GM18870 (cell line): ENCODE measurements around the gene PPP1R7.
"Not testable (repeated sequence)": the region's sequence is repeated elsewhere in the genome, so short reads cannot be mapped to it uniquely, and the experiment has no call there.

Experiments used
- ATAC-seq: cut with Tn5 transposase; IDR thresholded peaks from one replicate; pipeline ENCODE4 v1.9.1; 2021; ENCODE audit warnings: moderate library complexity; ENCODE audit not compliant: unreplicated experiment

Gene PPP1R7

GRCh38 chr2:241149925-241150659 is at the start of gene PPP1R7:
Gene PPP1R7, plus strand, starts transcription at chr2:241150467. Its CDS starts 29 bp downstream, at chr2:241150496.
- ATAC-seq, result peak; percentile 65

GRCh38 chr2:241102239-241102803 is 47.9 kb upstream of the PPP1R7 start, which contains the start of gene MTERF4:
Gene MTERF4, minus strand, starts transcription at chr2:241102287. Its CDS starts 14 bp downstream, at chr2:241102273.
- peak; percentile 67 for ATAC-seq

GRCh38 chr2:241103176-241103595 is 47.1 kb upstream of the PPP1R7 start:
- no peak for ATAC-seq

GRCh38 chr2:241104611-241105010 is 45.7 kb upstream of the PPP1R7 start:
- not testable (repeated sequence) for ATAC-seq

- ATAC-seq, result no peak
Observed at GRCh38 chr2:241105641-241106040, 44.6 kb upstream of the PPP1R7 start.

GRCh38 chr2:241107031-241107783 is 43.1 kb upstream of the PPP1R7 start:
- no peak for ATAC-seq

- no peak for ATAC-seq
Observed at GRCh38 chr2:241108271-241109209, 41.7 kb upstream of the PPP1R7 start.

GRCh38 chr2:241109210-241110088 is 40.8 kb upstream of the PPP1R7 start:
- no peak for ATAC-seq

- no peak for ATAC-seq
Observed at GRCh38 chr2:241110089-241110606, 40.1 kb upstream of the PPP1R7 start.

GRCh38 chr2:241110607-241111439 is 39.4 kb upstream of the PPP1R7 start:
- no peak for ATAC-seq

GRCh38 chr2:241111440-241111805 is 38.8 kb upstream of the PPP1R7 start:
- no peak for ATAC-seq

- ATAC-seq, result no peak
Observed at GRCh38 chr2:241112046-241112445, 38.2 kb upstream of the PPP1R7 start.

GRCh38 chr2:241112592-241112991 is 37.7 kb upstream of the PPP1R7 start:
- ATAC-seq, result no peak

GRCh38 chr2:241114836-241115235 is 35.4 kb upstream of the PPP1R7 start:
- ATAC-seq, result no peak

GRCh38 chr2:241115361-241115760 is 34.9 kb upstream of the PPP1R7 start:
- ATAC-seq, result no peak

GRCh38 chr2:241116606-241117560 is 33.4 kb upstream of the PPP1R7 start:
- no peak for ATAC-seq

- no peak for ATAC-seq
Observed at GRCh38 chr2:241118737-241119505, 31.3 kb upstream of the PPP1R7 start.
